ENCODE data around the gene MED20. TPM values are rescaled to one million over a fixed set of nuclear protein-coding genes. Genes with fewer than 3 reads are reported as not detected.

MED20 gene
- polyA plus RNA-seq, 1 donor = 26.0 TPM

- 67% methylated on average over 1 of the region's 1 CpG for WGBS (ENCODE audit: insufficient coverage, low lambda C conversion rate)
- no peaks in the 10 kb centered on the region for H3K9me3 ChIP-seq (ENCODE audit: control insufficient read depth, low read depth, low read length)
- no peak overlapping the region for H3K27ac ChIP-seq (ENCODE audit: low read length)
- no peaks in the 10 kb centered on the region for H3K36me3 ChIP-seq (ENCODE audit: control insufficient read depth, insufficient read depth, low read length)
- no peaks in the 10 kb centered on the region for H3K4me1 ChIP-seq (ENCODE audit: control insufficient read depth, insufficient read depth, low read length)
- no peaks in the 10 kb centered on the region for H3K27me3 ChIP-seq (ENCODE audit: control insufficient read depth, insufficient read depth, low read length)
- DNase-seq = no peak
- no peak overlapping the region for H3K4me3 ChIP-seq (ENCODE audit: low read length)
These were observed 35.0 kb downstream of the MED20 start for GRCh38 chr6:41885930-41886329.

- Histone ChIP-seq H3K4me1 (ENCODE audit: control insufficient read depth, insufficient read depth, low read length) (no peaks in the 10 kb centered on the region), H3K36me3 (ENCODE audit: control insufficient read depth, insufficient read depth, low read length) (no peaks in the 10 kb centered on the region), H3K27me3 (ENCODE audit: control insufficient read depth, insufficient read depth, low read length) (no peaks in the 10 kb centered on the region), H3K9me3 (ENCODE audit: control insufficient read depth, low read depth, low read length) (no peaks in the 10 kb centered on the region), H3K4me3 (ENCODE audit: low read length) (no peak overlapping the region), H3K27ac (ENCODE audit: low read length) (no peak overlapping the region)
- 88% methylated on average over 1 of the region's 5 CpGs for WGBS (ENCODE audit: insufficient coverage, low lambda C conversion rate)
- DNase-seq = no peak
These were observed 36.0 kb downstream of the MED20 start for GRCh38 chr6:41884957-41885356.

GRCh38 chr6:41881506-41881905 is 39.4 kb downstream of the MED20 start:
- Histone ChIP-seq H3K27ac (ENCODE audit: low read length) (no peak overlapping the region), H3K36me3 (ENCODE audit: control insufficient read depth, insufficient read depth, low read length) (no peaks in the 10 kb centered on the region), H3K9me3 (ENCODE audit: control insufficient read depth, low read depth, low read length) (no peaks in the 10 kb centered on the region), H3K4me3 (ENCODE audit: low read length) (no peak overlapping the region), H3K4me1 (ENCODE audit: control insufficient read depth, insufficient read depth, low read length) (no peaks in the 10 kb centered on the region), H3K27me3 (ENCODE audit: control insufficient read depth, insufficient read depth, low read length) (no peaks in the 10 kb centered on the region)
- WGBS (ENCODE audit: insufficient coverage, low lambda C conversion rate) = 100% methylated on average over 1 of the region's 1 CpG
- no peak for DNase-seq

GRCh38 chr6:41878961-41879405 is 42.0 kb downstream of the MED20 start:
- Histone ChIP-seq H3K4me3 (ENCODE audit: low read length) (no peak overlapping the region), H3K36me3 (ENCODE audit: control insufficient read depth, insufficient read depth, low read length) (no peaks in the 10 kb centered on the region), H3K27ac (ENCODE audit: low read length) (no peak overlapping the region), H3K4me1 (ENCODE audit: control insufficient read depth, insufficient read depth, low read length) (no peaks in the 10 kb centered on the region), H3K9me3 (ENCODE audit: control insufficient read depth, low read depth, low read length) (no peaks in the 10 kb centered on the region), H3K27me3 (ENCODE audit: control insufficient read depth, insufficient read depth, low read length) (no peaks in the 10 kb centered on the region)
- no peak for DNase-seq
- 88% methylated on average over 1 of the region's 5 CpGs for WGBS (ENCODE audit: insufficient coverage, low lambda C conversion rate)

GRCh38 chr6:41878246-41878645 is 42.7 kb downstream of the MED20 start:
- 100% methylated on average over 2 of the region's 2 CpGs for WGBS (ENCODE audit: insufficient coverage, low lambda C conversion rate)
- no peaks in the 10 kb centered on the region for H3K27me3 ChIP-seq (ENCODE audit: control insufficient read depth, insufficient read depth, low read length)

GRCh38 chr6:41877051-41877680 is 43.8 kb downstream of the MED20 start:
- H3K36me3 ChIP-seq (ENCODE audit: control insufficient read depth, insufficient read depth, low read length) = no peaks in the 10 kb centered on the region
- no peak overlapping the region for H3K4me3 ChIP-seq (ENCODE audit: low read length)
- H3K9me3 ChIP-seq (ENCODE audit: control insufficient read depth, low read depth, low read length) = no peaks in the 10 kb centered on the region
- H3K4me1 ChIP-seq (ENCODE audit: control insufficient read depth, insufficient read depth, low read length) = no peaks in the 10 kb centered on the region
- no peak overlapping the region for H3K27ac ChIP-seq (ENCODE audit: low read length)
- DNase-seq = peak; percentile 9 to 57
- no CpG with 5 or more reads among the region's 2 CpGs for WGBS (ENCODE audit: insufficient coverage, low lambda C conversion rate)
- H3K27me3 ChIP-seq (ENCODE audit: control insufficient read depth, insufficient read depth, low read length) = no peaks in the 10 kb centered on the region

More at GRCh38 chr6:41878246-41878645, 42.7 kb downstream of the MED20 start:
- H3K27ac ChIP-seq (ENCODE audit: low read length) = no peak overlapping the region
- H3K36me3 ChIP-seq (ENCODE audit: control insufficient read depth, insufficient read depth, low read length) = no peaks in the 10 kb centered on the region
- no peak for DNase-seq
- H3K9me3 ChIP-seq (ENCODE audit: control insufficient read depth, low read depth, low read length) = no peaks in the 10 kb centered on the region
- H3K4me1 ChIP-seq (ENCODE audit: control insufficient read depth, insufficient read depth, low read length) = no peaks in the 10 kb centered on the region
- H3K4me3 ChIP-seq (ENCODE audit: low read length) = no peak overlapping the region

GRCh38 chr6:41874741-41875140 is 46.2 kb downstream of the MED20 start:
- Histone ChIP-seq H3K4me3 (ENCODE audit: low read length) (no peak overlapping the region), H3K9me3 (ENCODE audit: control insufficient read depth, low read depth, low read length) (no peaks in the 10 kb centered on the region), H3K27me3 (ENCODE audit: control insufficient read depth, insufficient read depth, low read length) (no peaks in the 10 kb centered on the region), H3K4me1 (ENCODE audit: control insufficient read depth, insufficient read depth, low read length) (no peaks in the 10 kb centered on the region), H3K36me3 (ENCODE audit: control insufficient read depth, insufficient read depth, low read length) (no peaks in the 10 kb centered on the region), H3K27ac (ENCODE audit: low read length) (no peak overlapping the region)
- WGBS (ENCODE audit: insufficient coverage, low lambda C conversion rate) = no CpG with 5 or more reads among the region's 1 CpG
- DNase-seq = no peak

- H3K36me3 ChIP-seq (ENCODE audit: control insufficient read depth, insufficient read depth, low read length) = no peaks in the 10 kb centered on the region
- H3K27me3 ChIP-seq (ENCODE audit: control insufficient read depth, insufficient read depth, low read length) = no peaks in the 10 kb centered on the region
- no CpG with 5 or more reads among the region's 13 CpGs for WGBS (ENCODE audit: insufficient coverage, low lambda C conversion rate)
- H3K9me3 ChIP-seq (ENCODE audit: control insufficient read depth, low read depth, low read length) = no peaks in the 10 kb centered on the region
- DNase-seq = no peak
- no peak overlapping the region for H3K27ac ChIP-seq (ENCODE audit: low read length)
- no peak overlapping the region for H3K4me3 ChIP-seq (ENCODE audit: low read length)
- no peaks in the 10 kb centered on the region for H3K4me1 ChIP-seq (ENCODE audit: control insufficient read depth, insufficient read depth, low read length)
These were observed 48.8 kb downstream of the MED20 start for GRCh38 chr6:41872147-41872546.

GRCh38 chr6:41871691-41872090 is 49.2 kb downstream of the MED20 start:
- no peaks in the 10 kb centered on the region for H3K9me3 ChIP-seq (ENCODE audit: control insufficient read depth, low read depth, low read length)
- no peaks in the 10 kb centered on the region for H3K4me1 ChIP-seq (ENCODE audit: control insufficient read depth, insufficient read depth, low read length)
- WGBS (ENCODE audit: insufficient coverage, low lambda C conversion rate) = 100% methylated on average over 2 of the region's 2 CpGs
- no peak overlapping the region for H3K27ac ChIP-seq (ENCODE audit: low read length)
- H3K4me3 ChIP-seq (ENCODE audit: low read length) = no peak overlapping the region
- no peak for DNase-seq
- no peaks in the 10 kb centered on the region for H3K27me3 ChIP-seq (ENCODE audit: control insufficient read depth, insufficient read depth, low read length)
- no peaks in the 10 kb centered on the region for H3K36me3 ChIP-seq (ENCODE audit: control insufficient read depth, insufficient read depth, low read length)

- Histone ChIP-seq H3K4me3 (ENCODE audit: low read length) (no peak overlapping the region), H3K27me3 (ENCODE audit: control insufficient read depth, insufficient read depth, low read length) (no peaks in the 10 kb centered on the region), H3K27ac (ENCODE audit: low read length) (no peak overlapping the region), H3K9me3 (ENCODE audit: control insufficient read depth, low read depth, low read length) (no peaks in the 10 kb centered on the region), H3K36me3 (ENCODE audit: control insufficient read depth, insufficient read depth, low read length) (no peaks in the 10 kb centered on the region), H3K4me1 (ENCODE audit: control insufficient read depth, insufficient read depth, low read length) (no peaks in the 10 kb centered on the region)
- DNase-seq = no peak
- 71% methylated on average over 1 of the region's 6 CpGs for WGBS (ENCODE audit: insufficient coverage, low lambda C conversion rate)
These were observed 61.6 kb downstream of the MED20 start for GRCh38 chr6:41859356-41859755.

- 100% methylated on average over 1 of the region's 2 CpGs for WGBS (ENCODE audit: insufficient coverage, low lambda C conversion rate)
- Histone ChIP-seq H3K9me3 (ENCODE audit: control insufficient read depth, low read depth, low read length) (no peaks in the 10 kb centered on the region), H3K4me1 (ENCODE audit: control insufficient read depth, insufficient read depth, low read length) (no peaks in the 10 kb centered on the region), H3K4me3 (ENCODE audit: low read length) (no peak overlapping the region), H3K27me3 (ENCODE audit: control insufficient read depth, insufficient read depth, low read length) (no peaks in the 10 kb centered on the region), H3K27ac (ENCODE audit: low read length) (no peak overlapping the region), H3K36me3 (ENCODE audit: control insufficient read depth, insufficient read depth, low read length) (no peaks in the 10 kb centered on the region)
- no peak for DNase-seq
These were observed 62.2 kb downstream of the MED20 start for GRCh38 chr6:41858703-41859102.

Data from large intestine (tissue), 3 donors.